SW480 (cell line): ENCODE measurements around the gene FRMD3.
"Not testable (repeated sequence)": the region's sequence is repeated elsewhere in the genome, so short reads cannot be mapped to it uniquely, and the experiment has no call there.

Experiments used
- DNase-seq: peaks from one replicate; pipeline ENCODE4 v3.0.0-alpha.2; 2016; ENCODE audit warnings: low spot score

FRMD3 gene

DNA sequence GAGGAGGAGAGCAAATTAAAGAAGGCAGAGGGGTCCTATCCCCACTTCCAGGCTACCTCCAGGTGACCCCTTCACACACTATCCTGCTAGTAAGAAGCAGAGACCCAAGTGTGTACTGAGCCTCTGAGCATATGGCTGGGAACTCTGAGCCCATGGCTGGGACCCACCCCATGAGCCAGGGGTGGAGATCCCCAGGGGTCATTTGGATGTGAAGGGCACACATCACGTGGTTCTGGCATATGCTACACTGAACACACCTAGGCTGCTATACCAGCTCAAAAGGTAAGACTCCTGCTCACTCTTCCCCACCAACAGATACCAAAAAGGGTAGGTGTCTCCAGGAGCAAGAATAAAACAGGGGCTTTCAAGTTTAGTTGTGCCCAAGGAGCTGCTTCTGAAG, 149.9 kb downstream of the FRMD3 start:
- no peak for DNase-seq

GRCh38 chr9:83387401-83388185, 150.6 kb downstream of the FRMD3 start:
- no peak for DNase-seq

DNA sequence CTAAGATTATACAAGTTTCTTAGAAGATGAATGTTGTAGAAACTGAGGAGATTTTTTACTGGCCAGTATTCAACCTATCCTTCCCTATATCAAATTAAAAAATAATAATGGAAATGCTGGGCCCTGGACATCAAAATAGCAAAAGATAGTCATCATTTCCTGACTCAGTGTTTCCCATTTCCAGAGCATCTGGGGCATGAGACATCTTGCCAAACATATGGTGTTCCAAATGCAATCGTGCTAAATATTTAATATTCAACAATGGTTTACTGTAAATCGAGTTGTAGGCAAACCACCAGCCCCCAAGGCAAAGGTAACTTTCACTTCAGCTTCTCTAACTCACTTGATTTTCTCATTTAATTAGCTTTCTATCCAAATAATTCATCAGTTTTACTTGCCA, 152.9 kb downstream of the FRMD3 start:
- DNase-seq, result no peak

DNA sequence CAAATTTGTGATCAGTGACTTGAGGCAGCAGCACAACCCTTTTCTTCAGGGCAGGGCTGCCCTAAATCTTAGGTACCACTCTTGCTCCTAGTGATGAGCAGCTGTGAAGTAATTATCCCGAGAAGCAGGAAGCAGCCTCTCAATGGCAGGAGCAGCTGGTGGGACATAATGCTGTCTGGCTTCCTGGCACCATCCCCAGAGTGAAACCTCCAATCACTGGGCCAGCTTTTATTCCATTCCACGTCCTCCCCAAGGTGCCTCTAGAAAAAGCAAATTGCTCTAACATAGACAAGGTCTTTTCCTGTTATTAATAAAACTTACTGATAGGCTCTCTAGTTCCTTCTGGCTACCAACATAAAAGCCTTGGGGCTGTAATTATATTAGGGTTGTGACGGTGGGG, 154.0 kb downstream of the FRMD3 start:
- no peak for DNase-seq

DNA sequence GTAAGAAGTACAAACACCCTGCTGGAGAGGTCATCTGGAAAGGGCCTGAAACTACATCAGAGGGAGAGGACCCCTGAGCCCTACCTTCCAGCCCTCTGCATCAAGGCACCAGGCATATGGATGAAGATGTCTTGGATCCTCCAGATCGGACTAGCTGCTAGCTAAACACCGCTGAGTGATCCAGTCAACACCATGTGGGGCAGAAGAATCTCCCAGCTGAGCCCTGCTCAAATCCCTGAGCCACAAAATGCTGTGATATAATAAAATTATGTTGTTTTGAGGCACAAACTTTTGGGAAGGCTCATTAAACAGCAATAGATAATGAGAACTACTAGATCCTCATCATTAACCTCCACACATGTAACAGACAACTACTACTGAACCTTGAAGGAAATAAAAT, 155.2 kb downstream of the FRMD3 start:
- DNase-seq, result no peak

DNA sequence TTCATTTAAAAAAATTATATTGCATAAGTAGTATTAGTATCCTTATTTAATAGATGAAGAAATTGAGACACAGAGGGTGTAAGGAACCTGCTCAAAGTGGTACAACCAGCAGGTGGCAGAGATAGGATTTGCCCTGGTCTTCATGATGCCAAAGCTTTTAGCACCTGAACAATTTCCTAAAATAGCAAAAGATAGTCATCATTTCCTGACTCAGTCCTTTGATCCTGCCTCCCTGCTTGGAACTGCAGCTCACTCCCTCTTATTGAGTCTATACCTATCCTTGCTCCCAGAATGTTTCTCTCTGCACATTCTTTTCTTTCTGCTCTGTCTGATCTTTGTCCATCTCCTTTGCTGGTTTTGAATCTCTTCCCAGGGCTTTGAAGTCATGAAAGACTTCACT, 155.8 kb downstream of the FRMD3 start:
- peak; percentile 4 for DNase-seq

DNA sequence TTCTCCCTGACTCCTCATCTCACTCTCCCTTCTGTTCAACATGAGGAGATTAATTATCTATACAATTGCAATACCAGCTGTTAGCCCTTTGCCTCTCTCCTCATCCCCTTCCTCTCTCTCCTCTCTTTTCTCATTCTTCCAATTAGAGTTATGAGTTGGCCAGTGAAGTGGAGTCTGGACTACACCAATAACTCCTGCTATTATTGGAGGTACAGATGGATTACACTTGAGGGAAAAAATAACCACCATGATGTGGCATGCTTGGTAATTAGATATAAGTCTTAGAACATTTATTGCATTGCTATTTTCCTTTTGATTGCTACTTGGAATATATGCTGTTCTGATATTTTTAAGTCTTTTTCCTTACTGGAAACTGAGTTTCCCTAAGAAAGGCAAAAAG, 159.2 kb downstream of the FRMD3 start:
- DNase-seq, result no peak

- DNase-seq, result no peak
Observed at GRCh38 chr9:83372957-83373356, 165.2 kb downstream of the FRMD3 start.

DNA sequence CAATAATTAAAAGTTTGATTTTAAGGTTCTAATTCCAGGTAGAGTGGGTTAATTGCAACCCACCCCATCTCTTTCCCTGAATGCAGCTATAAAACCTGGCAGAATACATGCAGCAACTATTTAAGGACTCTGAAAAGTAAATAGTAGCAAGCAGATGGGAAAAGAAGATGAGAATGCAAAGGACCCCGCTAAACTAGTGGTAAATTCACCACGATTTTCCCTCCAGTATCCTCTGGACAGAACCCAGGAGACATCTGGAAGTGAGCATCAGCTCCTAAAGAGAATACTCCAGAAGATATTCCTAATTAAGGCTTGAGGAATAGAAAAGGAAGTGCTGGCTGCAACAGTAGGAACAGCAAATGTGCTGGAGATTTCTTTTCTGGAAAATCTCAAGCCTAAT, 170.9 kb downstream of the FRMD3 start:
- no peak for DNase-seq

DNA sequence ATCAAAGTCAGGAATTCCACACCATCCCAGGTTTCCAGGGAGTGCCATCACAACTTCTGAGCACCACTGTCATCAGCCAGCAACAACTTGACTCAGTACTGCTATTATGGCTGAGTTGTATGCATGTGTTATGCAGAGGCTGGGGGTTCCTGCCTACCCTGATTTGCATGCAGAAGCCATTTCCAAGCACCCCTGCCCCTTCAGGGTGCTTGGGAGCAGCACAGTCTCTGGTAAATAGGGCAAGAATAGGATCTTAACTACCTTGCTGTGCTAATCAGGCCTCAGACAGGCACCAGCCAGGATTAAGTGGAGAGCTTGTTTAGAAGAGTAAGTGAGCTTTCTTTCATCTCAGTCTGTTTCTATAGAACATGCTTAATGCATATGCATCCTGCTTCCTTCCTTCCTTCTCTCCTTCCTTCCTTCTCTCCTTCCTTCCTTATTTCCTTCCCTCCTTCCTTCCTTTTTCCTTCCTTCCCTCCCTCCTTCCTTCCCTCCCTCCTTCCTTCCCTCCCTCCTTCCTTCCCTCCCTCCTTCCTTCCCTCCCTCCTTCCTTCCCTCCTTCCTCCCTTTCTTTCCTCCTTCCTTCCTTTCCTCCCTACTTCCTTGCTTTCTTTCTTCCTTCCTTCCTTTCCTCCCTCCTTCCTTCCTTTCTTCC, 175.7 kb downstream of the FRMD3 start:
- no peak for DNase-seq

DNA sequence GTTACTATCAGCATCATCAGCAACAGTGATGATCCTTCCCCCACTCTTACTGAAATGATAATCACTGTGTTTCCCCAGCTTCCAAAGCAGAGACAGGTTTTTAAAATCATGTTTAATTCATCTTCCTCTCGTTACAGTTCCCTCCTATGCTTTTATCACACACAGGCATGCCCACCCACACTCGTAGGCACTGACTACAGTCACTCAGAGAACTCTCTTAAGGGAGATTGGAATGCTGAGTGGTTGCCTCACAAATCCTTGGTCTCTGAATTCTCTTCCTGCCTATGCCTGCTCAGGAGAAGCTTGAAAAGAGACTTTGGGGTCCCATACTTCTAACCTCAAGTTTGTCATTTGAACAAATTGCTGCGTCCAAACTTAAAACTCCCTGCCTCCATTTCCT, 179.2 kb downstream of the FRMD3 start:
- no peak for DNase-seq

GRCh38 chr9:83358493-83358892, 179.7 kb downstream of the FRMD3 start:
- not testable (repeated sequence) for DNase-seq

DNA sequence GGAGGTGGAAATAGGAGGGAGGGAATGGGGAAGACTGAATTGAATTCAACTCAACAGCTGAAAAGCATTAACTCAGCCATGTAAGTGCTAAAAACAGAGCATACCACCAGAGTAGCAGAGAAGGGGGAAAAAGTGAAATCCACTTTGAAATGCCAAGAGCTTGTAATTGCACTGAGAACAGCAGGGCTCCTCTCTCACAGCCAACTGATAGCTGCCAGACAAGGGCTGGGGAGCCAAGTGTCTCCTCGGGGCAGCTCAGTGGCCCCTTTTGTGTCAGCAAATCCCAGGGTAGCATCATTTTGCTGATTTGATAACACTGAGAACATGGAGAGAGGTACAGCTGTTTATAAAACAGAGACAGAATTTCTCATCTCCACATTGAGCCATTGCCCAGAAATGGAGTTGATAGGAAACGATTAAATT, 182.5 kb downstream of the FRMD3 start:
- DNase-seq, result no peak

DNA sequence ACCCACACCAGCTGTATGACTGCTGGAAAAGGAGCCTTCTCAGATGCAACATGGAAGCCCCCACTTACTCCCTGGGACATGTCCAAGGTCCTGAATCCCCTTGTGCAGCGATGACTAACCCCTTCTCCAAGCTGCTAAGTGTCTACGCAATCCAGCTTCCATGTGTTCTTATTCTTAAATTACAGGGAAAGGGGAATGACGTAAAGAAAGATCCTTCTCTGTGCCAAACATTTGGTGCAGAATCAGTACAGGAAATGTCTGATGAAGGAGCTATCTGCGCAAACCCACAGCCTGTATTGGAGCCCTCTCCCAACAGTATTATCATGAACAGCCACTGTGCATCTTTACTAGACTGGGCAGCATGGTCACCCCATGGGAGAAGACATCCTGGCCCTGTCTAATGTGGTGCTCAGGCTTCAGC, 183.2 kb downstream of the FRMD3 start:
- DNase-seq, result no peak

DNA sequence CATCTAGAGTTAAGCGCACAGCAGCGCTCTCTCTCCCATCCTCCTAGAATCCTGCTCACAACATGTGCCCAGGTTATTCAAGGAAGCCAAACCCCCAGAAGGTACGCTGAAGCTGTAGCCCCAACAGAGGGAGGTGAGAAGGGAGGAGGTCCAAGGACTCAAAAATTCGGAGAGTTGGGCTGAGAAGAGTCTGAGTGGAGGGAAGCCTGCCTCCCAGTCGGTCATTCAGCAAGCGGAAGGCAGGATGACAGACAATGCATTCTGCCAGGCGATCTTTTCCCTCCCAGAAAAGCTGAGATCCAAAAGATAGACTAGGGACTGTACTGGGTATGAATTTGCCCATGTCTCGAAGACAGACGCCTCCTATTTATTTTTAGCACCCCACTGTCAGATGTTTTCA, 189.2 kb downstream of the FRMD3 start:
- DNase-seq, result no peak

DNA sequence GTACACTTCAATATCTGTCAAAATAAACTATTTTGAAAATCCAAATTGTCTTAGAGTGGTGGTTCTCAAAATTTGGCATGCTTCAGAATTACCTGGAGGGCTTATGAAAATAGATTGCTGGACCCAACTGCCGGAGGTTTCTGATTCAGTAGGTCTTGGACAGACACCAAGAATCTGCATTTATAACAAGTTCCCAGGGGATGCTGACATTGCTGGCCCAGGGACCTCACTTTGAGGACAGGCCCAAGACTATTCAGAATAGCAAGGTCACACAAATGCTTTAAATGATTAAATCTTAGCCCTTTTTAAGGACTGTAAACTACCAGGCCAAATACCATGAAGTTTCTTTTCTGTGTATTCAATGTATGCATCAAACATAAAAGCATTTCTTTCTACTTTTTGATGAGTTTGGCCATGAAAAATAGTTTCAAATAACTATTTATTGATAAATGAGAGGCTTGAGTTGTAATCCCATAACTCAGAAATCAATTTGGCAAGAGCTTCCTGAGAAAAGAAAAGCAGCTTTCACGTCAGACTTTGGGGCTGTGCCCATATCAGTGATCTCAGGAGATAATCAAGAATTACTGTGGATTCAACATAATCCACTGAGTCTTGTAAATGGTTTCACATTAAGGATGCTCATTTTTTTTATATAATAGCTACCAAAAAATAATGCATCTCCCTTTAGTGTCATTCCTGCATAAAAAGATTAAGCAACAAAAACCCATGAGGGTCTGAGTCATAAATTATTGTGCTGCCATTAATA, 191.4 kb downstream of the FRMD3 start:
- no peak for DNase-seq

- no peak for DNase-seq
Observed at GRCh38 chr9:83343366-83343999, 194.7 kb downstream of the FRMD3 start.

- no peak for DNase-seq
Observed at GRCh38 chr9:83342731-83343130, 195.5 kb downstream of the FRMD3 start.

DNA sequence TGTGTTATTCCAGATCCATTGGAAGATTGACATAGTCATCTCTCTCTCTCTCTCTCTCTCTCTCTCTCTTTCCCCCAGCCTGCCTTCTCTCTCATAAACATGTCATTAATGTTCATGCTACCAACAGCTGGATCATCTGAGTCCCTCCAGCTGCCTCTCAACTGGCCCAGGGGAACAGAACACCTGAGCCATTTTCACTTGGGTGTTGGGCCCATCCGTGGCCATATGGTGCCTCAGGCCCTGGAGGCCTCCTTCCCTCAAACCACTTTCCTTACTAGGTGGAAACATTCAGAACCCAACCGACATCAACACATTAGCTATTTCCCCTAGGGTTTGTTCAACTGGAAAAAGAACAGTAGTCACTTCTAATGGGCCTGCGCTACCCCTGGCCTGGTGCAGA, 196.2 kb downstream of the FRMD3 start:
- DNase-seq, result no peak

- DNase-seq, result no peak
Observed at GRCh38 chr9:83340451-83340850, 197.8 kb downstream of the FRMD3 start.

- no peak for DNase-seq
Observed at GRCh38 chr9:83339435-83339834, 198.8 kb downstream of the FRMD3 start.

- DNase-seq, result peak; percentile 67
Observed at GRCh38 chr9:83336706-83337105, 201.5 kb downstream of the FRMD3 start.

DNA sequence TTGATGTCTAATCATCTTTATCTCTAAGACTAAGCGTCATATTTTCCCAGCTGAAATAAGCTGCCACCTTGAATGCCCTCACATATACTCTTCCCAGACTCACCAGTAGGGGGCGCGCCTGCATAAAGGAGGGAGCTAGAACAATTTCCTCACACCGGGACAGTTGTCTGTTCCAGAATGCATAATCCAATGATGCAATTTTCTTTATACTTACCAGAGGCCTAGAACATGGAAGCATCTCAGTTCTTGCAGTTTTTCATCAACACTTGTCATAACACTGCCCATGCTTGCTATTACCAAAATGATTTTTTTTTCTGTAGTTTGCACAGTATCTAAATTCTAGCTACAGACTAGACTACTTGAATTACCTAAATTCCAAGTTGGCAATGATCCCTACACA, 203.9 kb downstream of the FRMD3 start:
- peak; percentile 53 for DNase-seq
